Thymus (tissue), 11 donors: ENCODE results near the gene ZFYVE28. TPM values are rescaled to one million over a fixed set of nuclear protein-coding genes. Genes with fewer than 3 reads are reported as not detected.

ENCODE experiments used
- DNase-seq, 9 donors: peaks; one replicate each; pipeline ENCODE4 v3.0.0-alpha.2; 2013; ENCODE audit warnings: low spot score in 9 of 9, low read depth in 6 of 9, missing footprints in 1 of 9
- H3K27ac ChIP-seq, 2 donors: one replicate each; pipeline ENCODE4 v1.5.1; 2013; ENCODE audit warnings: control low read depth in 1 of 2, low read depth in 1 of 2, low read length in 1 of 2, mild to moderate bottlenecking in 1 of 2, moderate library complexity in 1 of 2
- H3K27me3 ChIP-seq, 2 donors: one replicate each; pipeline ENCODE4 v1.5.1; 2013; ENCODE audit warnings: low read length in 1 of 2; ENCODE audit not compliant: control insufficient read depth in 2 of 2, insufficient read depth in 1 of 2
- H3K36me3 ChIP-seq, 2 donors: one replicate each; pipeline ENCODE4 v1.5.1; 2013; ENCODE audit warnings: low read length in 1 of 2, mild to moderate bottlenecking in 1 of 2, moderate library complexity in 1 of 2; ENCODE audit not compliant: control insufficient read depth in 2 of 2, insufficient read depth in 2 of 2
- H3K4me1 ChIP-seq, 2 donors: one replicate each; pipeline ENCODE4 v1.5.1; 2013; ENCODE audit warnings: low read length in 2 of 2; ENCODE audit not compliant: control insufficient read depth in 2 of 2, insufficient read depth in 2 of 2
- H3K4me3 ChIP-seq, 2 donors: one replicate each; pipeline ENCODE4 v1.5.1; 2013; ENCODE audit warnings: low read length in 2 of 2, control low read depth in 1 of 2, mild to moderate bottlenecking in 1 of 2
- H3K9me3 ChIP-seq, 2 donors: one replicate each; pipeline ENCODE4 v1.5.1; 2013; ENCODE audit warnings: low read length in 1 of 2, mild to moderate bottlenecking in 1 of 2; ENCODE audit not compliant: control insufficient read depth in 2 of 2, insufficient read depth in 1 of 2
- WGBS: extraction: QIAGEN DNeasy Blood & Tissue Kit; methylation state at CpG from one replicate; pipeline ENCODE4 v1.1.7; 2013; 5-methylcytosine and 5-hydroxymethylcytosine counted together
- polyA plus RNA-seq: library from polyadenylated mRNA; stranded (reverse); fragments of 200-250 nt; gene quantifications from one replicate; pipeline ENCODE4 v1.2.3, GENCODE V29; 2013
- total RNA-seq: library from RNA; stranded (reverse); fragments of 120-200 nt; gene quantifications from one replicate; pipeline ENCODE4 v1.2.4, GENCODE V29; 2013
- donor health status: healthy.

ZFYVE28 gene
- total and polyA plus RNA-seq, 2 donors, result 2.8 to 7.8 TPM

DNA sequence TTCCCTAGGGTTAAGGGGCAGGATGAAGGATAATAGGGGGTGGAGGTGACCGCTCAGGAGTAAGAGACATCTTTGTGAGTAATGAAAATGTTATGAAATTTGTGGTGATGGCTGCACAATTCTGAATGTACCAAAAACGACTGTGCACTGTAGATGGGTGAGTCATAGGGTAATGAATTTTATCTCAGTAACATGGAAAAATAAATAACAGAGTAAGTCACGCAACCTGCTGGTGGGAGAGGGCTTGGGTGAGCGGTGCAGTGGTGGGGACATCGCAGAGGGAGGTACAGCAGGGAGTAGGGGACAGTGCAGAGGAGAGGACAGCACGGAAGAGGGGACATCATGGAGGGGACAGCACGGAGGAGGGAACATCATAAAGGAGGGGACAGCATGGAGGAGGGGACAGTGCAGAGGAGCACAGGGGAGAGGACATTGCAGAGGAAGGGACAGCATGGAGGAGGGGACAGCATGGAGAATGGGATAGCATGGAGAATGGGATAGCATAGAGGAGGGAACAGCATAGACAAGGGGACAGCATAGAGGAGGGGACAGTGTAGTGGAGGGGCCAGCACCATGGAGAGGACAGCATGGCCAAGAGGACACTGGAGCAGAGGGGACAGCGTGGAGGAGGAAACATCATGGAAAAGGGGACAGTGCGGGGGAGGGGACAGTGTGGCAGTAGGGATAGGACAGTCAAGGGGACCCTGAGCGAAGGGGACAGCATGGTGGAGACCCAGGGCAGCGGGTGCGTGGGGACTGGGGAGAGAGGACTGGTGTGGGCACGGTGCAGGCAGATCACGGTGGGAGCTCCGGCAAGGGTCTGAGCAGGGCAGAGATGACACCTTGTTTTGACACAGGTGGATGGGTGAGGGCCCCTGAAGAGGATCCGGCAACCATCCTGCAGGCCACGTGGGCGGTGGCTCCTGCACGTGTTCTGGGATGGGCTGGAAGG is 88.1 kb downstream of the ZFYVE28 start:
- Histone ChIP-seq H3K9me3 (peaks cover 0 to 4% of the 10 kb centered on the region in 2 donors), H3K4me3 (no peak overlapping the region), H3K27me3 (peaks cover 0 to 45% of the 10 kb centered on the region in 2 donors), H3K36me3 (no peaks in the 10 kb centered on the region), H3K4me1 (peaks cover 2 to 5% of the 10 kb centered on the region in 2 donors), H3K27ac (no peak overlapping the region)
- WGBS, result 89% methylated on average over 19 of the region's 19 CpGs
- no peak for DNase-seq

DNA sequence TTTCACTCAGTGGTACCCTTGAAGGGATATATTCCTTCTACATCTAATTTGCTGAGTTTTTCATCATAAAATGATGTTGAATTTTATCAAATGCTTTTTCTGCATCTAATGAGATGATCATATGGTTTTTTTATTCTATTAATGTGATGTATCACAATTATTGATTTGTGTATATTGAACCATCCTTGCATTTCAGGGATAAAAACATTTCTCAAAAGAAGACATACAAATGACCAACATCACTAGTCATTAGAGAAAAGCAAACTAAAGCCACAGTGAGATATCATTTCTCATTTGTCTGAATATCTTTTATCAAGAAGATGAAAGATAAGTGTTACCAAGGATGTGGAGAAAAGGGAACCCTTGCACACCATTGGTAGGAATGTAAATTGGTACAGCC is 90.9 kb downstream of the ZFYVE28 start:
- H3K4me1 ChIP-seq, result no peaks in the 10 kb centered on the region
- DNase-seq, result no peak
- H3K36me3 ChIP-seq, result no peaks in the 10 kb centered on the region
- peaks cover 0 to 21% of the 10 kb centered on the region in 2 donors for H3K27me3 ChIP-seq
- peaks cover 0 to 4% of the 10 kb centered on the region in 2 donors for H3K9me3 ChIP-seq
- H3K4me3 ChIP-seq, result no peak overlapping the region
- H3K27ac ChIP-seq, result no peak overlapping the region

DNA sequence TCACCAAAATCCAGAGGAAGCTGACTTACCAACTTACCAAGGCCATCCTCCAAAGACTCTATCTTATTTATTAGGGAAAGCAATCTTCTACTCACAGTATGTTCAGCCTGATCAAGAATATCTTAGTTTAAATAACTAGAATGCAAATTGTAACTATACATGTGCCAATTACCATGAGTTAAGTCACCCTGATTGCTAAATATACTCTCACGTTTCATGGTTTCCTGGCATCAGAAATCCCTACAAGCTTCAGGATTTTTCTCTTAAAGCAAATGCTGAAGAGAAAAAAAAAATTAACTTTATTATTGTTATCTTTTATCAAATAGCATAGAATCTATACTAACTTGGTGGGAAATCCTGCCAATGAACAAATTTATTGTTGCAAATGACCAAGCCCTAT is 93.6 kb downstream of the ZFYVE28 start:
- H3K4me3 ChIP-seq, result no peak overlapping the region
- peaks cover 0 to 4% of the 10 kb centered on the region in 2 donors for H3K9me3 ChIP-seq
- no peak for DNase-seq
- no peaks in the 10 kb centered on the region for H3K36me3 ChIP-seq
- H3K27ac ChIP-seq, result no peak overlapping the region
- 90% methylated on average over 1 of the region's 1 CpG for WGBS
- no peaks in the 10 kb centered on the region for H3K27me3 ChIP-seq
- no peaks in the 10 kb centered on the region for H3K4me1 ChIP-seq

DNA sequence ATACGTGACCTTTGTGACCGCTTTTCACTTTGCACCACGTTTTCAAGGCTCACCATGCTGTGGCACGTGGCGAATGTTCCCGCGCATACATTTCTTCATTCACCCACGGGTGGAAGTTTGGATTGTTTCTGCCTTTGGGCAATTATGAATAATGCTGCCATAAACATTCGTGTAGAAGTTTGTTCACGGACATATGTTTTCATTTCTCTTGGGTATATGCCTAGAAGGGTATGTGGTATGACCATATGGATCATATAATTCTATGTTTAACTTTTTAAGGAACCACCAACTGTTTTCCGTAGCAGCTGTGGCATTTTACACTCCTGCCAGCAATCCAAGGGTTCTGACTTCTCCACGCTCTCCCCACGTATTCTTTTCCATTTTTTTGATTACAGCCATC is 95.6 kb downstream of the ZFYVE28 start:
- no peak for DNase-seq
- no peaks in the 10 kb centered on the region for H3K36me3 ChIP-seq
- no peak overlapping the region for H3K4me3 ChIP-seq

DNA sequence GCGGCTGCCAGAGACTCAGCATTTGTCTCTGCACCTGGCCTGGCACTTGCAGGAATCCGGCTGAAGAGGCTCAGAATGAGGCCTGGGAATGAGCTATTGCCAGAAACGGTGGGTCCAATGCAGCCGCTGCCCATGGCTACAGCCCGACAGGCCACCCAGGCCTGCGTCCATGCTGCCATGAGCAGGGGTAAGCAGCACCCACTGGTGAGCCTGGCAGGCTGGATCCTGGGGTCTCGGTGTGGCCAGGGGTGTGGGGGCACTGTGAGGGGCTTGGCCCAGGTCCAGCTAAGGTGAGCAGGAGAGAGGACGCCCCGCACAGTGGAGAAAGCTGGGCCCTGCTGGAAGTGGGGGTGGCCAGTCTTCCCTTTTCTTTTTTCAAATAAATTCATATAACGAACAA is 96.2 kb downstream of the ZFYVE28 start:
- DNase-seq, result no peak

More for the DNA sequence above, 95.6 kb downstream of the ZFYVE28 start:
- Histone ChIP-seq H3K27me3 (peaks cover 0 to 2% of the 10 kb centered on the region in 2 donors), H3K9me3 (peaks cover 0 to 4% of the 10 kb centered on the region in 2 donors), H3K27ac (no peak overlapping the region), H3K4me1 (no peaks in the 10 kb centered on the region)
- 88% methylated on average over 13 of the region's 13 CpGs for WGBS

DNA sequence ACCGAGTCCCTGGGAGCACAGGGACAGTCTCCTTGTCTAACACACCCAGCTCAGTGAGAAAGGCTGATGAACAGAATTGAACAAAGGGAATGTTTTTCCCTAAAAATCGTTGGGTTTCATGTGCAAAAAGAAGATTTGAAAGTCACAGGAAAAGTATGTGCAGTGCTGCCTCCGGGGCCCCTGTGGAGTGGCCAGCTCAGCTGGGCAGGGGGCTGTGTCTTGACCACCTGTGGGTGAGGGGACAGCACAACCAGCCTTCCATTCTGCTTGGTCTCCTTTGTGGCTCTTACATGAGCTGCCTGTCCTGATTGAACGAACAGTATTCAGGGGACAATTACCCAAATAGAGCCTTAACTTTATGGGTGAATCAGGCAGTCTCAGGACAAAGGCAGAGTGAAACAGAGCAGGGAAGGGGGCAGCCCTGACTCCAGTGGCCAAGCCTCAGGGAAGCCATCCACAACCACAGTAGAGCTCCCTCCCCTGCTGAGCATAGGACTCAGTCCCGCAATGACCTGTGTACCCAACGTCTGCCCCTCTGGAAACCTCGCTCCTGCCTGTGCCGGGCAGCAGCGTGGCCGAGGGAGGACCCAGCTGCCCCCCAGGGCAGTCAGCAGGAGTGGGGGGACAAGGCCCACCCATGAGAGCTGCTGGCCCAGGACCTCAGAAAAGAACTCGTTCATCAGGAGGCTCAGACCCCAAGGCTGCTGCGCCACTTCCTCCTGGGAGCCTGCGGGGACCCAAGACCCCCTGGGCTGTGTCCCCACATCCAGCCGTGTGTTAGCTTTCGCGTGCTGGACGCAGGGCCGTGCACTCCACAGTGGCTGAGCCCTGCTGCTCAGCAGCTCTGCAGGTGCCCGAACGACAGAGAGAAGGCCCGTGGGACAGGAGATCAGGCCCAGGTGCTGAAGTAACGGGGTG is 96.9 kb downstream of the ZFYVE28 start:
- H3K4me3 ChIP-seq, result no peak overlapping the region
- H3K27ac ChIP-seq, result no peak overlapping the region
- H3K27me3 ChIP-seq, result peaks cover 0 to 2% of the 10 kb centered on the region in 2 donors
- DNase-seq, result no peak
- peaks cover 0 to 2% of the 10 kb centered on the region in 2 donors for H3K9me3 ChIP-seq
- no peaks in the 10 kb centered on the region for H3K36me3 ChIP-seq
- H3K4me1 ChIP-seq, result no peaks in the 10 kb centered on the region
- 95% methylated on average over 22 of the region's 22 CpGs for whole genome bisulfite sequencing

More for the DNA sequence above, 96.2 kb downstream of the ZFYVE28 start:
- peaks cover 0 to 2% of the 10 kb centered on the region in 2 donors for H3K27me3 ChIP-seq
- WGBS, result 93% methylated on average over 10 of the region's 10 CpGs
- peaks cover 0 to 4% of the 10 kb centered on the region in 2 donors for H3K9me3 ChIP-seq
- H3K36me3 ChIP-seq, result no peaks in the 10 kb centered on the region
- H3K4me3 ChIP-seq, result no peak overlapping the region
- no peaks in the 10 kb centered on the region for H3K4me1 ChIP-seq
- H3K27ac ChIP-seq, result no peak overlapping the region

DNA sequence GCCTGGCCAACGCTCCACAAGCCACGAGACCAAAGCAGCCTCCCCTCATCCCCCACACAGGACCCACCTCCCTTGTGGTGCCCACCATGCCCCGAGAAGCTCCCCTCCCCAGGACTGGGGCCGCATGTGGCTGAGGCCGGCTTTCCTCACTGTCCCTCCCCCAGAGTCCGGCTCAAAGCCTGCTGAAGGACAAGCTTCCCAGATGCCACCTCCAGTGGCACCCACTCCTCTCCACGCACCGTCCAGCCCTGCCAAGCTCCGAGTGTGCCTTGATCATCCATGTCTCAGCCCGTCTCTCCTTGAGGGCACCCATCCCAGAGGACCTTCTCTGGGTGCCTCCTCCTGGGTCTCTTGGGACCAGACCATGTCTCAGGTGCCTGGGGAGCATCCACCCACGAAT is 97.7 kb downstream of the ZFYVE28 start:
- no peak for DNase-seq
- no peaks in the 10 kb centered on the region for H3K36me3 ChIP-seq
- no peak overlapping the region for H3K4me3 ChIP-seq
- no peaks in the 10 kb centered on the region for H3K4me1 ChIP-seq
- H3K27me3 ChIP-seq, result peaks cover 0 to 2% of the 10 kb centered on the region in 2 donors
- H3K27ac ChIP-seq, result no peak overlapping the region
- peaks cover 0 to 2% of the 10 kb centered on the region in 2 donors for H3K9me3 ChIP-seq
- 83% methylated on average over 11 of the region's 11 CpGs for WGBS

DNA sequence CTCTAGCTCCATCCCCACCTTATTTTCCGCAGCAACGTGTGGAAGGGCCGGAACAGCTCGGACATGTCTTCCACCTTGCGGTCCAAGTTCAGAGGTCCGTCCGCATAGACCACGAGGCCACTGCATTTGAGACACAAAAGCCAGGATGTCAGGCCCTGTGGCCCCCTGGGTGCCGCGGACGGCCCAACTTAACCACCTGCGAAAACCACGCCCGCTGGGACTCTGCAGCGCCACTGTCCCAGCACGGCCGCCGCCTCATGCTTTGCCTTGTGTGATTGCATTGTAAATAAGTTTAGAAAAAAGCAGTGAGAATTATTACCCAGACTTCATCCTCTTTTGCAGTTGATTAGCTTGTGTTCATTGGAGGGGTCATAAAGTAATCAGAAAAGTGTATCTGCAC is 98.3 kb downstream of the ZFYVE28 start:
- no peaks in the 10 kb centered on the region for H3K9me3 ChIP-seq
- WGBS, result 90% methylated on average over 18 of the region's 18 CpGs
- no peaks in the 10 kb centered on the region for H3K4me1 ChIP-seq
- no peak overlapping the region for H3K27ac ChIP-seq
- peaks cover 0 to 2% of the 10 kb centered on the region in 2 donors for H3K27me3 ChIP-seq
- no peaks in the 10 kb centered on the region for H3K36me3 ChIP-seq
- no peak overlapping the region for H3K4me3 ChIP-seq
- DNase-seq, result no peak

DNA sequence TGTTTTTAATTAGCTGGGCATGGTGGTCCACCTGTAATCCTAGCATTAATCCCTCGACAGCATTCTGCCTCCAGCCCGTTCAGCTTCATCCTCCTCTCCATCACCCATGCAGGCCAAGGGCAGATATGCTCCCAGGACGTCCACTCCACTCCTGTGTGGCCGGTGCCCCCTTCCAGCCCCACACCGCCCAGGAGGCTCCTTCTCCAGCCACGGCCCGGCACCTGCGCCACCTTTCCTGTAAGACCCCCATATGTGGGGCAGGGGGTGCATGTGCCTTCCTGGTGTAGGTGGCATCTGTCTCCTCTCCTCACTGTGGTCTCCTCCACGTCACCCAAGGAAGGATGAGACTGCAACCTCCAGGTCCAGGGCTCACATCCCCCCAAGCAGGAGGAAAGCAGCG is 99.6 kb downstream of the ZFYVE28 start:
- H3K4me3 ChIP-seq, result no peak overlapping the region
- no peaks in the 10 kb centered on the region for H3K9me3 ChIP-seq
- WGBS, result 93% methylated on average over 10 of the region's 10 CpGs
- no peak overlapping the region for H3K27ac ChIP-seq
- no peaks in the 10 kb centered on the region for H3K36me3 ChIP-seq
- H3K27me3 ChIP-seq, result peaks cover 0 to 2% of the 10 kb centered on the region in 2 donors
- no peaks in the 10 kb centered on the region for H3K4me1 ChIP-seq
- DNase-seq, result no peak
